ENCODE data around the gene CDH18.

The CDH18 gene

DNA sequence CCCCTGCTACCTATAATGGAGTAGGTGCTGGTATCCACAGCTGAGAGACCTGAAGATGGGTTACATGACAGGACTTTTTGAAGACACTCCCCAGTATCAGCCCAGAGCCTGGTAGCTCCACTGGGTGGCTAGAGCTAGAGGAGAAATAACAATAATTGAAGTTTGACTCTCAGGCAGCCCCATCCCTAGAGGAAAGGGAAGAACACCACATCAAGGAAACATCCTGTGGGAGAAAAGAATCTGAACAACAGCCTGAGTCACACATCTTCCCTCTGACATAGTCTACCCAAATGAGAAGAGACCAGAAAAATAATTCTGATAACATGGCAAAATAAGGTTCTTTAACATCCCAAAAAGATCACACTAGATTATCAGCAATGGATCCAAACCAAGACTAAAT is 432.1 kb downstream of the CDH18 start:
- DNase-seq: no peak

DNA sequence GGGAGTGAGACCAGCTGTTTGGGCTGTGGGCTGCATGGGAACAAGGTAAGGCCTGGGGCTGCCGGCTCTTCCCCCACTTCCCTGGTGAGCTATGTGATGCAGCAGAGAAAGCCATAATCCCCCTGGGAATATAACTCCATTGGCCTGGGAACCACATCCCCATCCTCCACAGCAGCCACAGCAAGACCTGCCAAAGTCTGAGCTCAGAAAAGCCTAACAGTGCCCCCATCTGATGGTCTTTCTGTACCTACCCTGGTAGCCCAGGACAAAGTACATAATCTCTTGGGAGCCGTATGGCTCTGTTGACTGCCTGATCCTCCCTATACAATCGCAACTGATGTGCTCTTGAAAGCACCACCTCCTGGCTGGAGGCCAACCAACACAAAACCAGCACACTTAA is 432.6 kb downstream of the CDH18 start:
- DNase-seq: no peak

DNA sequence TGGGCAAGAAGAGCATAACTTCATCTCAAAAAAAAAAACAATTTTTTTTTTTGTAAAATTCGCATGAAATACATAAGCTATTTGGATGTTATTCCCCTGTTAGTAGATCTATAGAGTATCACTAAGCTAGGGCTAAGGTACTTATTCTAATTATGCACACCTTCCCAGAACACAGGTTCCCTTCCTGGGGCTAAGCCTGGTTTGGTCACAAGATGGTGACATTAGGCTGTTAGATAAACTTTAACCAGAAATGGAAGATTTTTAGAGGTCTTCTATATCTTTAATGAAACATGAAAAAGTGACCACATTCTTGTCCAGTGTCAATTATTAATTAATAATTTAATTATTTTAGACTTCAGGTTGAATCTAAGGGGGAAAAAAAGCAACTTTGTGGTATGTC is 433.5 kb downstream of the CDH18 start:
- no peak for DNase-seq

DNA sequence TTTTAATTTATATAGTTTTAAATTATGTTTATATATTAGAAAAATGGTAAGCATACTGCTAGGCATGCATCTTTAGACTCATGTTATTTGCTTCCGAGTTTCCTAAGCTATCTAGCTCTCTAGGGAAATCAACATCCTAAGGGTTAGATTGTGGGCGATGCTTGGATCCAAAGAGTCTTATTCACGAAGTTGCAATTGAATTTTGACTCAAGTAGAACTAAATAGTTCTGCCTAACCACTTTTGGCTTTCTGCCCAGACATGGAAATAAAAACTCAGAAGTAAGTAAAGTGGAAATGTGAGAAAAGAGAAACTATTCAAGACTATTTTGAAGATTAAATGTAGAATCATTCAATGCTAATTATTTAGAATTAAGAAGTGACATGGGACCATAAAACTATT is 440.4 kb downstream of the CDH18 start:
- DNase-seq: no peak

DNA sequence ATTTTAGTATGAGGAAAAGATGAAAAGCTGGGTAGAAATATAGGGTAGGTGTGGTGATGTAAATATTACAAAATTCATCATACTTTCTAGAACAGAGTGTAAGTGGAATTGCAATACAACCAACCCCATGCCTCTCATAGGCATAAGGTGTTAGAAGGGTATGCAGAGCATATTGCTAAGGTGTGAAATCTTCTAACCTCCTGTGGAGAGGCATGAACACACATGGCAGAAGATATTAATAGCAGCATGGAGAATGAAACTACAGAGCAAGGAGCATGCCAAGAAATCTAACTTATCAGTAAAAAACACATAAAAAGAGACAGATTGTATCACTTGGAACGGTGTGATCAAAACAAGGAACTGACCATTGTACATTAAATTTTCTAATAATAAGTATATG is 441.5 kb downstream of the CDH18 start:
- DNase-seq: no peak

DNA sequence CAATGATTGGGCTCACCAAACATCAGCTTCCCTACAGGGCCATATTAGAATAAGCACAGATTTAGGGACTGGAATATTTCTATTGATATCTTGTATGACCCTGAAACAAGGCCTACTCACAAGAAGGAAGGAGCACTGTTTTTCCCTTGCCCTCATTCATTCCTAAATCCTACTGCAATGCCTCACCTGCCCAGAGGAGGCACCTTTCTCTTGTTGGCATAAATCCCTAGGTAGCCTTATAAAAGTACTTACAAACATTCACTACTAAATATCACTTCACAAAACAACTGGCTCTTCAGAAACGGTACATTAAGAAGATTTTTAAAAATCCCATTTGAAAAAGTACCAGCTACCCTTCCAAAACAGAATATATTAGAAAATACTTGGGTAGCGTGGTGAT is 449.4 kb downstream of the CDH18 start:
- no peak for DNase-seq

DNA sequence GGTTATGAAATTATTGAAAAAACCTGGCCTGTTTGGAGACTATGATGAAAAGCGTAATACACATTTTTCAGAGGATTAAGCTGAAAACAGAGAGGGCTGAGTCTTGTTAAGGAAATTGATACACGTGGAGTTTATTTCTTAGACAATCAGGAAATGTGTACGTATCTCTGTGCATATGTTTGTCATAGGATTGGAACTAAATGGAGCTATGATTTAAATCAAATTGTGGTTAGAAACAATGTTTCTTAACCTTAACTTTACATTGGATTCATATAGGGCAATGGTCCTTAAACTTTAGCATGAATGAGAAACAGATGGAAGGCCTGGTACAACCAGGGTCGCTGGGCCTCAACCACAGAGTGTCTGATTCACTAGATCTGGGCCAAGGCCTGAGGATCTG is 451.6 kb downstream of the CDH18 start:
- no peak for DNase-seq

DNA sequence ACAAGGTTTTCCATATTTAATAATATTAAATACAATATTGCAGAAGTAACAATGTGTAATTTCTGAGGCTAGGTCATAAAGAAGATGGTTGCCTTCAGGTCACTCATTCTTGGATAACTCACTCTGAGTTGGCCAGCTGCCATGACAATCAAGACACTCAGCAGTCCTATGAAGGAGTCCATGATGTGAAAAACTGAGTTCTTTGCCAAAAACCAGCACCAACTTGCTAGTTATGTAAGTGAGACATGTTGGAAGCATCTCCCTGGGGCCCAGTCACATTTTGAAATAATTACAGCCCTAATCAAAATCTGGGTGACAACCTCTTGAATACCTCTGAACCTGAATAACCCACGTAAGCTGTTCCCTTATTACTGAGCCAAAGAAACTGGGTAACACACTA is 453.2 kb downstream of the CDH18 start:
- DNase-seq: no peak

DNA sequence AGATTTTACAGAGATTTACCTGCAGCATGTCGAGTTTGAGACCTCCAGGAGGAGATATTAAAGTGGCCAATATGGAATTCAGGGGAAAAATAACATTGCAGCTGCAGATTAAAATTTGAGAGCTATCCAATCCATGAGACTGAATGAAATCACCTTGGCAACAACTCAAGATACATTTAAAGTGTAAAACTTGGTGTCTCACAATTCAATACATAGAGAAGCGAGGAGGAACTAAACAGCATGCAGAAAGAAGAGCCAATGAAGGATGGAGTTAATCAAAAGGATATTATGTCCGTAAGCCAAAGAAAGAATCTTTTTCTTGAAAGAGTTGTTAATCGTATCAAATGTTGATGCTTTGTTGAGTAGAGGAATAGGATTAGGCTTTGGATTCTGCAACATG is 455.1 kb downstream of the CDH18 start:
- DNase-seq: no peak

DNA sequence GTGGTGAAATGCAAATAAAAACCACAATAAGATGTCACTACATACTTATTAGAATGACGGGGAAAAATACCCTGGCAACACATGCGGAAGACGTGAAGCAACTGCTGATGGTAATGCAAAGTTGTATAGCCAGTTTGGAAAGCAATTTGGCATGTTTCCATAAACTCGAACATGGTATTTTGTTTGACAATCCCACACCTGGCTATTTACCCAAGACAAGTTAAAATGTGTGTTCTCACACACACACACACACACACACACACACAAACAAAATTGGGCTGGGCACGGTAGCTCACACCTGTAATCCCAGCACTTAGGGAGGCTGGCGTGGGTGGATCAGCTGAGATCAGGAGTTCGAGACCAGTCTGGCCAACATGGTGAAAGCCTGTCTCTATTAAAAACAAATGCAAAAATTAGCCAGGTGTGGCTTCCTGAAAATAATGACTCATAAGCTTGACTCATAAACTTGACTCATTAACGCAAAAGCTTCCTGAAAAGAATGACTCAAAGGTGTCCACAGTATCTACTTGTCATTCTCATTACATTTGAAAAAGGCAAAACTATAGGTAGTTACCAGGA is 456.5 kb downstream of the CDH18 start:
- no peak for DNase-seq

DNA sequence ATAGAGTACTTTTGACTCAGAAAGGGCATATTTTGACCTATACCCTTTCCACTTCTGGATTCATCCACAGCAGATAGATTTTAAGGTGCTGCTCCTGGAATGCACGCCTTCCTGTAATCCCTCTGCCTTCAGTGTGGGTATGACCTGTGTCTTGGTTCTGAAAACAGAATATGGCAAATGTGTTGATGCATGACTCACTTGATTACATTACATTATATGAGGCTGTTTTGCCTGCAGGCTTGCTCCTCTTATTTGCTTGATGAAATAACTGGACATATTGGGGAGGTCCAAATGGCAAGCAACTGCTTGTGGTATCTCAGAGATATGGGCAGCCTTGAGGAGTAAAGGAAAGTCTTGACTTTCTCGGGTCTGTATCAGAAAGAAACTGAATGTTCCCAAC is 468.6 kb downstream of the CDH18 start:
- DNase-seq: no peak

DNA sequence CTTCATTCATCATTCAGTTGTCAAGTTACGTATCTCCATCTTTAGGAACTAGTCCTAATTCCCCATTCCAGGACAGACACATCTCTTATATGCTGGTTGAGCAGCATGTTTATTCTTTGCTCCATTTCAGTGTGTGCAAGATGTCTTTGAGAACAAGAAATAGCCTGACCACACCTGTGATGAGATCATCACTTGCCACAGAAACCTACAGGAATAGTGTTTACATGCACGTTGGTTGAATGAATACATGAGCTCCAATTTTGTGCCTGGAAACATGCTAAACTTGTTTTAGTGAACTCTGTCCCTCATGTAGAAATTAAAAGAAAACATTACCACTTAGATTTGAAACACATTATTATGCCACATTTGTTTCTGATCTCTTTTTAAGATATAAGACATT is 489.1 kb downstream of the CDH18 start:
- no peak for DNase-seq

DNA sequence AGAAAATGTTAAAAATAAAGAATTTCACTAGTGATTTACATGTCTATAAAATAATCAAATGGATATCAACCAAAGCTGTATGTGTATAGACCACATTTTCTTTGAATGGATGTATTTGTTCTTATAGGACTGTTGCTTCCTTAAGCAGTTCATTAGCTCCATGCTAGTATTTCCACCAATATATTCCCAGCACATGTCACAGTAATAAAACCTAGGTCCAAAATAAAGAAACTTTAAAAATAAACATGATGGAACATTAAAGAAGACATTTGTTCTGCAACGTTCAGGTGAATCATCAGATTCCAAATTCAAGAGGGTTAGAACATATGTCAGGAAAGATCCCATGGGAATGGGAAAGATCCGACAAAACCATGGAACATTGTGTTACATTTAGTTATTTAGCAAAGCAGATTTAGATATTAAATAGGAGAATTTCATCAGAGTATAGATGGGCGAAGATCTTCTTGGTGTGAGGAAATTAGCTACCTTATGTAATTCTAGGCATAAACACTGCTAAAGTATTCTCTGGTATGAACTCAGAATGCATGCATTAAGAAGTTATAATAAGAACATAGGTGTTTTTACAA is 490.7 kb downstream of the CDH18 start:
- DNase-seq: no peak

DNA sequence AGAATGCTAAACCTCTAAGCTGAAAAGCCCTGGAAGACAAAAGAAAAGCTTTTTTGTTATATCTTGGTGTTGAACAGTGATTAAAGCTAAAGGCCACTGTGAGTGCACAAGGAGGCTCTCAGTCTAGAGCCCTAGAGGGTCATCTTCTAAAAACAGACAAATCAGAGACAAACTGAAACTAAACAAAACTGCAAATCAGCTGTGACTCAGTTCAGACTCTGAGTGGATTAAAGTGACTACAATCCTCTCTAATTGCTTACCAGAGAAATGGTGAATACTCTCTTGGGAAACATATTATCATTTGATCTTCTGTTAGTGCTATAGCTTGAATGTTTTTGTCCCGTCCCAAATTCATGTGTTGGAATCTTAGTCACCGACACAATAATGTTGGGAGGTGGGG is 491.9 kb downstream of the CDH18 start:
- DNase-seq: no peak

DNA sequence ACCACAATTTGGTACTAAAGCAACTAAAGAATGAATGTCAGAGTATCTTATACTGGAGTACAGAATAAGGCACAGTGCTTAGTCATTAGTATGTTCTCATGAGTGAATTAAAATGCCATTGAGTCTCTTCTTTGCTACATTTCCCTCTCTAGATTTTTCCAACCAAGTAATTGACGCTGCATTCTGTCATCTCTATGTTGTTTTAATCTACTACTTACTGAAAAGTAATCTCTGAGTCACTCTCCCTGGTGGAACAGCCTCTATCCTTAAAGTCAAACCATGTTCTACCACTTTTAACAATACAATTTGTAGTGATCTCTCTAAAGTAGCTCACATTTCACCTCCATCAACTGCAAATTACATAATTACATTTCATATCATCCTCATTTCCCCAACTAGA is 495.1 kb downstream of the CDH18 start:
- DNase-seq: no peak

DNA sequence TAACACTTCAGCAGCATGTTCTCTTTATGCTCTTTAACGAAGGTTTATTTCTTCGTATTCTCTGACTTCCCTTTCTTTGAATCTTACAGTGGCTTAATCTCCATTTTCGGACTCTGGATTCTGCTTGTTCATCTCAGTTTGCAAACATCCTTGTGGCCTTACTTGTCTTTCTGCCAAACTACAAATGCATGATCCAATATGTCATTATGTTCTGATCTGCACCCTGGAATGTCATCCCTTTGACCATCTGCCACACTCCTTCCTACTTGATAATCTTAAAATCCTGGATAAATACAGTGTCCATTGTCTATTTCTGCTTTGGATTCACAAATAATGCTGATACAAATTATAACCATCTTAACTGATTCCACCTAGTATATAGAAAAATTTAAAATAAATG is 499.2 kb downstream of the CDH18 start:
- no peak for DNase-seq

DNA sequence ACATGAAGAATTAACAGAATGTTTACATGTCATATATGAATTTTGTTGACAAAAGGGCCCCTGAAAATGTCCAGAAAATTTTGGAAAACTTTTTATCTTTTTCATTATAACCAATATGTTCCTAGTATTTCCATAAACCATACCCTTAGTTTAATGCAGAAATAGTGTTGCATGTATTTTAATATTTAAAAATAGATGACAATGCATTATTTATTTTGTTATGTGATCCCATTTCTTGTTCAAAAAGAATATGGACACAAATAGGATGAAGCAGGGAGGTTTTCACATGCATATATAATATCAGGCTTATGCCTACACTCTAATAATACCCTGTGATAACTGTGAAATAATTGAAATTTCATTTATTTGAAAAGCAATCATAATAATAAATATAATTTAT is 500.5 kb downstream of the CDH18 start:
- no peak for DNase-seq

DNA sequence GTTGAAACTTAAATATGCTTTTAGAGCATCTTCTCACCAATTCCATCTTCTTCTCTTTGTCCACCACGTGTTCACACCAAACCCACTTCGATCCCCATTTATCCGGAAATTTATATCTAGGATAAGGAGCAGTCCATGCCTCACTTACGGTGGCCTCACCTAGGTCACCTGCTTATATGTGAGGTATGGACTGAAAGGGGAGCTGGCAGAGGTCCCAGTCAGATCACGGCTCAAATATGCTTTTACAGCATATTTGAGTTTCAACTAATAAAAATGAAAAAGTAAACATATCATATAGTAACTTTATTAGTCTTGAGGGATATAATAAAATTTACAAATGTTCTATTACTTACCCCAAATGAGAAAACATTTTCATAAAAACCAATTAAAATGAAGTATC is 508.4 kb downstream of the CDH18 start:
- no peak for DNase-seq

DNA sequence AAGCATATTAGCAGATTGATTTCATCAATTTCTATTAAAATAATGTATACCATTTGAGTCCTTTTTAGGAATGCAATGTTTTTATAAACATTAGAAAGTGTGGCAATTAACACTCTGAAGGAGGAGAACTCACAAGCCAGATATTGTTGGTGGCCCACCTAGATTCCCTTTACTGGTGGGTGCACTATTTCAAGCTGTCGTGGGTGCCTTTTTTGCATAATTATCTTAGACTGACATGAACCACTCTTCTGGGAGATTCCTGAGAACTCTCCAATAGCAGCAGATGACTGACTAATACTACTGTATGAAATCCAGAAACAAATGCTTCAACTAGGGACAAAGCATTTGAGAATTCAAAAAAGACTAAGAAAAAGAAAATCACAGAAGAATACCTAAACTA is 526.0 kb downstream of the CDH18 start:
- DNase-seq: no peak

DNA sequence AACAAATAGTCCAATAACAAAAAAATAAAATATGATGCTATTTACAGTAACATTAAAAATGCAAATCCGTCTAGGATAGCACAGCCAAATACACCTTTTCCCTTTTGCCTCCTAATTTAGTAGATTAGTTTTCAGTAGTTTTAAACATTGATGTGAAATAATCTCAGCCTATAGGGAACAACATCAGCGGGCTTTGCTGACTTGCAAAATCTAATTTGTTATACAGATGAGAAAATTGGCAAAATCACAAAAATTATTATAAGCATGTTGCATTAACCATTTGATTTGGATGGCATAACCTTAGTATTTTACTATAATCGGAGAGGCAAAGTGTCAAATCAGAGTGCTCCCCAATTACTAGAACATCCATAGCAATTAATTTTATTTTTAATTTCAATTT is 563.5 kb downstream of the CDH18 start:
- no peak for DNase-seq

Data from NCI-H510A treated with DMSO at 0.1 percent for 48 hours (cell line).